Heart left ventricle (tissue), 16 donors: ENCODE results near the gene PANK4. TPM values are rescaled to one million over a fixed set of nuclear protein-coding genes. Genes with fewer than 3 reads are reported as not detected.

Experiments used
- ATAC-seq, 4 donors: fragments of 200-7000 bp; cut with Tn5 transposase; one replicate each; pipeline ENCODE4 v1.9.1; 2020 to 2022; ENCODE audit warnings: moderate library complexity in 4 of 4, mild to moderate bottlenecking in 3 of 4, moderate number of reproducible peaks in 1 of 4
- DNase-seq, 5 donors: peaks; one replicate each; pipeline ENCODE4 v3.0.0-alpha.2; 2020
- H3K27ac ChIP-seq, 12 donors: fragments of 200-600 bp; sonication (generic) in 4 of 12; one replicate each; pipeline versions ENCODE4 v1.5.0 to v1.8.0; 2016 to 2022; ENCODE audit warnings: mild to moderate bottlenecking in 2 of 12
- H3K27me3 ChIP-seq, 9 donors: fragments of 200-600 bp; sonication (generic) in 2 of 9; one replicate each; pipeline versions ENCODE4 v1.5.1 to v1.8.0; 2016 to 2022; ENCODE audit warnings: mild to moderate bottlenecking in 3 of 9
- H3K36me3 ChIP-seq, 9 donors: fragments of 200-600 bp; sonication (generic) in 2 of 9; one replicate each; pipeline versions ENCODE4 v1.5.0 to v1.8.0; 2018 to 2022; ENCODE audit warnings: mild to moderate bottlenecking in 2 of 9
- H3K4me1 ChIP-seq, 12 donors: fragments of 200-600 bp; sonication (generic) in 4 of 12; one replicate each; pipeline versions ENCODE4 v1.5.0 to v1.8.0; 2016 to 2022; ENCODE audit warnings: mild to moderate bottlenecking in 3 of 12
- H3K4me3 ChIP-seq, 12 donors: fragments of 200-600 bp; sonication (generic) in 4 of 12; one replicate each; pipeline versions ENCODE4 v1.5.0 to v1.8.0; 2017 to 2022; ENCODE audit warnings: mild to moderate bottlenecking in 9 of 12, moderate library complexity in 4 of 12
- H3K9me3 ChIP-seq, 12 donors: fragments of 200-600 bp; sonication (generic) in 4 of 12; one replicate each; pipeline versions ENCODE4 v1.5.0 to v1.8.0; 2016 to 2022; ENCODE audit warnings: mild to moderate bottlenecking in 1 of 12
- CTCF ChIP-seq, 12 donors: fragments of 200-600 bp; sonication (generic) in 4 of 12; IDR thresholded peaks; one replicate each; pipeline versions ENCODE4 v1.5.0 to v1.8.0; 2018 to 2022; ENCODE audit warnings: antibody characterized with exemption in 12 of 12, mild to moderate bottlenecking in 5 of 12
- POLR2A ChIP-seq, 2 donors: fragments of 450-650 bp; IDR thresholded peaks; one replicate each; pipeline ENCODE4 v1.6.1; 2017; ENCODE audit warnings: antibody characterized with exemption in 2 of 2, mild to moderate bottlenecking in 2 of 2, moderate library complexity in 2 of 2
- WGBS, 4 donors: extraction: QIAGEN DNeasy Blood & Tissue Kit in 2 of 4; methylation state at CpG; one replicate each; pipeline versions ENCODE4 v1.1.5 to v1.1.7; 2013 to 2018; 5-methylcytosine and 5-hydroxymethylcytosine counted together
- intact Hi-C, 10 donors: fragments of 100-400 bp; cut with DNase I; formaldehyde crosslinking; loops; one replicate each; pipeline versions ENCODE4 v1.11.1 to v1.14.2; 2022
- polyA plus RNA-seq, 2 donors: library from polyadenylated mRNA; stranded (reverse); fragments of 200-250 nt; gene quantifications; one replicate each; pipeline ENCODE4 v1.2.3, GENCODE V29; 2013
- total RNA-seq, 9 donors: library from RNA; depleted of rRNA in 2 of 9; stranded (reverse); fragments of >200 nt in 2 of 9; fragmentation: NEBNext Ultra II Directional in 3 of 9; extraction: Animal tissue kit (Norgen Biotek cat#: 25700) in 3 of 9; gene quantifications; one replicate each; pipeline versions ENCODE4 v1.1.0 to v1.2.4, GENCODE V29; 2016 to 2023
- donor health status: ischemic (EF 13 %, LVEDD 7.1; RV severe dilation, severe dysfunction).
- donor health status: healthy with polysubstance abuse.
- donor health status: DM: no; HTN: yes; CAD: no.
- donor health status: DM: no; HTN: no; CAD: no.
- donor health status: ischemic (EF 25% LVEDD 6.9; RV normal size, moderate dysfunction).
- donor health status: ischemic (EF 25% LVEDD 5.7; RV mildly dilated, moderate dysfunction).
- donor health status: healthy.
- donor health status: DM: yes; HTN: yes; CAD: no.
- donor health status: ischemic (EF 35%, LVEDD 5.7; RV mildly dilated, moderate dysfunction).
- donor health status: nonischemic (EF 11% LVEDD 7.7; RV severe dilation, severe dysfunction).
- donor health status: DM: yes; HTN: yes; CAD: no.
- donor health status: PGD.
- donor health status: ischemic (EF 29% LVEDD 5.4; RV normal size, mild dysfunction).
- donor health status: nonischemic (EF 23%, LVEDD 6.1; RV moderate dilation, normal function).

PANK4 gene
- total and polyA plus RNA-seq, 11 donors: 27.2 to 43.0 (median 34.4) TPM

- Histone ChIP-seq H3K4me1 (peaks cover 0 to 49% (median 28%) of the 10 kb centered on the region in 12 donors), H3K36me3 (peaks cover 0 to 59% (median 21%) of the 10 kb centered on the region in 9 donors)
These were observed 32.0 kb upstream of the PANK4 start for GRCh38 chr1:2558420-2558819.

GRCh38 chr1:2557482-2558400 lies 31.3 kb upstream of the PANK4 start:
- Histone ChIP-seq H3K9me3 (no peaks in the 10 kb centered on the region), H3K27me3 (peaks cover 0 to 5% (median 0%) of the 10 kb centered on the region in 9 donors), H3K27ac (peak overlapping the region in 11 of 12 donors; percentile 82 to 99 (median 90)), H3K4me3 (peak overlapping the region; percentile 28 to 83 (median 65)), H3K36me3 (peaks cover 0 to 52% (median 21%) of the 10 kb centered on the region in 9 donors), H3K4me1 (peaks cover 0 to 49% (median 28%) of the 10 kb centered on the region in 12 donors)
- ATAC-seq (peak in 2 of 4 donors; percentile 3 to 7), DNase-seq (peak in 1 of 5 donors; percentile 30)
- 79 to 85% (median 82%) methylated on average over 19 to 30 of the region's 30 CpGs for WGBS, 4 donors
- TF ChIP-seq POLR2A (IDR thresholded peaks at IDR 0.05): no peak
- TF ChIP-seq CTCF (IDR thresholded peaks at IDR 0.05): no peak
- intact Hi-C loops: loop anchor here in 2 of 10 donors (2.0 kb wide), 2 partner anchors 17 to 21 kb away; no protein-coding TSS in a partner anchor

More at GRCh38 chr1:2558420-2558819, 32.0 kb upstream of the PANK4 start:
- intact Hi-C loops: no loop called here
- no peak overlapping the region for H3K4me3 ChIP-seq
- WGBS, 4 donors: 92 to 97% (median 94%) methylated on average over 8 to 12 of the region's 12 CpGs
- no peak for TF ChIP-seq CTCF (IDR thresholded peaks at IDR 0.05)
- TF ChIP-seq POLR2A (IDR thresholded peaks at IDR 0.05): no peak
- DNase-seq: no peak
- H3K27me3 ChIP-seq: peaks cover 0 to 5% (median 0%) of the 10 kb centered on the region in 9 donors
- no peaks in the 10 kb centered on the region for H3K9me3 ChIP-seq
- H3K27ac ChIP-seq: no peak overlapping the region
- ATAC-seq: no peak

- intact Hi-C loops: loop anchor here in 3 of 10 donors (1.0 to 2.0 kb wide), 3 partner anchors 18 to 22 kb away; no protein-coding TSS in a partner anchor
These were observed 30.5 kb upstream of the PANK4 start for GRCh38 chr1:2556678-2557481.

More at GRCh38 chr1:2556678-2557481, 30.5 kb upstream of the PANK4 start:
- DNase-seq (peak in 1 of 5 donors; percentile 49), ATAC-seq (peak in 3 of 4 donors; percentile 3 to 9 (median 5))
- Histone ChIP-seq H3K4me3 (peak overlapping the region; percentile 28 to 83 (median 65)), H3K36me3 (peaks cover 0 to 43% (median 16%) of the 10 kb centered on the region in 9 donors), H3K4me1 (peaks cover 0 to 50% (median 29%) of the 10 kb centered on the region in 12 donors), H3K27me3 (peaks cover 0 to 5% (median 0%) of the 10 kb centered on the region in 9 donors), H3K27ac (peak overlapping the region; percentile 82 to 99 (median 91)), H3K9me3 (no peaks in the 10 kb centered on the region)
- TF ChIP-seq CTCF (IDR thresholded peaks at IDR 0.05): no peak
- TF ChIP-seq POLR2A (IDR thresholded peaks at IDR 0.05): no peak
- 26 to 54% (median 33%) methylated on average over 17 to 24 of the region's 24 CpGs for WGBS, 4 donors
